Measurements from ENCODE around the gene NRP1. TPM values are rescaled to one million over a fixed set of nuclear protein-coding genes. Genes with fewer than 3 reads are reported as not detected.

Gene NRP1
- polyA plus RNA-seq, 2 of the 4 experiments (the other 2 are of a cell fraction) = 121 to 259 TPM

- H3K4me3 ChIP-seq = no peak overlapping the region
- TF ChIP-seq REST (IDR thresholded peaks at IDR 0.05) = no peak
- peak; percentile 19 for TF ChIP-seq MAFK (IDR thresholded peaks at IDR 0.05; ENCODE audit: partially characterized antibody)
- TF ChIP-seq TP53 (CRISPR knock-in tag; IDR thresholded peaks at IDR 0.05) = no peak
- TF ChIP-seq HOXB13 (CRISPR knock-in tag; IDR thresholded peaks at IDR 0.05; ENCODE audit: low read depth) = 0 out of 2 replicates have a peak, but pooled peaks have one; percentile 29
- TF ChIP-seq FOXS1 (CRISPR knock-in tag; IDR thresholded peaks at IDR 0.05) = no peak
- no peak for FAIRE-seq
- H3K4me1 ChIP-seq = peaks cover 78% of the 10 kb centered on the region
- WGBS (ENCODE audit: missing lambda C conversion rate) = 87% methylated on average over 12 of the region's 12 CpGs
- ChIA-PET CTCF (interaction anchor here (1.2 to 5.3 kb wide), 3 partner anchors 10 to 59 kb away, joined by 3 to 24 read pairs (median 5); no protein-coding TSS in a partner anchor), POLR2A (no interaction called here)
- peak overlapping the region; percentile 56 to 89 for H3K27ac ChIP-seq
- H3K4me2 ChIP-seq = peak overlapping the region; percentile 49
- peak; percentile 18 to 43; a peak in 5 of 6 replicates for ATAC-seq
- no peaks in the 10 kb centered on the region for H3K9me3 ChIP-seq
- DNase-seq (ENCODE audit: low read depth in 1 of 2, low spot score in 1 of 2) = no peak
These were observed 82.1 kb downstream of the NRP1 start for GRCh38 chr10:33252324-33252723.

- Histone ChIP-seq H3K4me1 (peaks cover 66% of the 10 kb centered on the region), H3K27ac (peak overlapping the region; percentile 15 to 89; a peak in 4 of 6 replicates), H3K9me3 (no peaks in the 10 kb centered on the region), H3K4me2 (no peak overlapping the region), H3K4me3 (no peak overlapping the region)
- CTCF ChIA-PET = interaction anchor here (0.6 to 5.3 kb wide), 6 partner anchors 10 to 67 kb away, joined by 3 to 24 read pairs (median 3); no protein-coding TSS in a partner anchor
- no peak for TF ChIP-seq PBX3 (IDR thresholded peaks at IDR 0.05)
- TF ChIP-seq ZFP36 (IDR thresholded peaks at IDR 0.05; ENCODE audit: borderline replicate concordance, partially characterized antibody) = no peak
- TF ChIP-seq FOSL2 (IDR thresholded peaks at IDR 0.05) = no peak
- TF ChIP-seq FOSL2 (CRISPR knock-in tag; IDR thresholded peaks at IDR 0.05) = no peak
- TF ChIP-seq ESRRA (IDR thresholded peaks at IDR 0.05; ENCODE audit: borderline replicate concordance, low read length) = no peak
- no peak for TF ChIP-seq TP53 (CRISPR knock-in tag; IDR thresholded peaks at IDR 0.05)
- no peak for TF ChIP-seq E2F6 (IDR thresholded peaks at IDR 0.05; ENCODE audit: borderline replicate concordance, low read depth)
- TF ChIP-seq SREBF2 (IDR thresholded peaks at IDR 0.05) = no peak
- no peak for TF ChIP-seq JUNB (IDR thresholded peaks at IDR 0.05)
- no peak for TF ChIP-seq RFX5 (IDR thresholded peaks at IDR 0.05)
- no peak for TF ChIP-seq HES2 (IDR thresholded peaks at IDR 0.05)
- no peak for TF ChIP-seq RCOR1 (IDR thresholded peaks at IDR 0.05; ENCODE audit: low read depth, low read length)
- no peak for TF ChIP-seq EP300 (IDR thresholded peaks at IDR 0.05)
- no peak for TF ChIP-seq ZNF302 (CRISPR knock-in tag; IDR thresholded peaks at IDR 0.05)
- TF ChIP-seq NPAS2 (CRISPR knock-in tag; IDR thresholded peaks at IDR 0.05; ENCODE audit: borderline replicate concordance) = no peak
- no peak for FAIRE-seq
- POLR2A ChIA-PET = no interaction called here
- DNase-seq (ENCODE audit: low read depth in 1 of 2, low spot score in 1 of 2) = no peak
- WGBS (ENCODE audit: missing lambda C conversion rate) = 78% methylated on average over 7 of the region's 7 CpGs
- no peak for ATAC-seq
These were observed 84.7 kb downstream of the NRP1 start for GRCh38 chr10:33249659-33250345.
